Keratinocyte (primary cell): Measurements from ENCODE around the gene MOK.

Experiments used
- EZH2 ChIP-seq: IDR thresholded peaks from one replicate; pipeline ENCODE4 v1.6.1; 2012; ENCODE audit warnings: inconsistent platforms, mild to moderate bottlenecking, low read length, moderate library complexity
- TF ChIP-seq, protein P1 (sequence below), 3 experiments: IDR thresholded peaks in 1 of 3; conservative IDR thresholded peaks in 1 of 3; optimal IDR thresholded peaks in 1 of 3; 2 replicates in 2 of 3; 3 replicates in 1 of 3; pipeline versions ENCODE3 to v1.5.1; 2011; ENCODE audit warnings: low read length in 3 of 3, mild to moderate bottlenecking in 3 of 3, moderate library complexity in 2 of 3, control low read depth in 1 of 3, inconsistent platforms in 1 of 3; ENCODE audit not compliant: insufficient read depth in 2 of 3; ENCODE audit errors: extremely low read depth in 1 of 3

DNA sequence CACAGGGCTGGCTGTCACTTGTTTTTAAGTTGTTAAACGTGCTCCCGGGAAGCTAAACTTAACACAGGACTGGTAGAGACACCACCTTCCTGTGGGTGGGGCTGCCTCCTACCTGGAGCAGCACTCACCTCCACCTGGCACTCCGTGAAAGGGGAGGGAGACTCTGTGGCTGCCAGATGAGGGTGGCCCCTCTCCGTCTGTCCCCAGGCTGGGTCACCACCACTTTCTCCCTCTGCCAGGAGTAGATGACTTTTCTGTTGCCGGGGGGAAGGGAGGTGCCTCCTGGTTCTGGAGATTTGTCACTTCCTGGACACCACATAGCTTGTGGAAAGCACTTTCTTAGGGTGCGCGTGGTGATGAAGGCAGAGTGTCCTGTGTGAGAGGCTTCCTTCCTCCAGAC lies 83.9 kb downstream of the MOK start:
- TF ChIP-seq, protein P1, sequence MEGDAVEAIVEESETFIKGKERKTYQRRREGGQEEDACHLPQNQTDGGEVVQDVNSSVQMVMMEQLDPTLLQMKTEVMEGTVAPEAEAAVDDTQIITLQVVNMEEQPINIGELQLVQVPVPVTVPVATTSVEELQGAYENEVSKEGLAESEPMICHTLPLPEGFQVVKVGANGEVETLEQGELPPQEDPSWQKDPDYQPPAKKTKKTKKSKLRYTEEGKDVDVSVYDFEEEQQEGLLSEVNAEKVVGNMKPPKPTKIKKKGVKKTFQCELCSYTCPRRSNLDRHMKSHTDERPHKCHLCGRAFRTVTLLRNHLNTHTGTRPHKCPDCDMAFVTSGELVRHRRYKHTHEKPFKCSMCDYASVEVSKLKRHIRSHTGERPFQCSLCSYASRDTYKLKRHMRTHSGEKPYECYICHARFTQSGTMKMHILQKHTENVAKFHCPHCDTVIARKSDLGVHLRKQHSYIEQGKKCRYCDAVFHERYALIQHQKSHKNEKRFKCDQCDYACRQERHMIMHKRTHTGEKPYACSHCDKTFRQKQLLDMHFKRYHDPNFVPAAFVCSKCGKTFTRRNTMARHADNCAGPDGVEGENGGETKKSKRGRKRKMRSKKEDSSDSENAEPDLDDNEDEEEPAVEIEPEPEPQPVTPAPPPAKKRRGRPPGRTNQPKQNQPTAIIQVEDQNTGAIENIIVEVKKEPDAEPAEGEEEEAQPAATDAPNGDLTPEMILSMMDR (optimal IDR thresholded peaks at IDR 0.05 in 1 of 3, IDR thresholded peaks at IDR 0.05 in 1 of 3, conservative IDR thresholded peaks at IDR 0.05 in 1 of 3; ENCODE audit: extremely low read depth in 1 of 3, insufficient read depth in 2 of 3, low read length in 3 of 3): peak; percentile 11 to 50 (median 13)
- no peak for TF ChIP-seq EZH2
